HepG2 (cell line): ENCODE data around the gene HNRNPR. TPM values are rescaled to one million over a fixed set of nuclear protein-coding genes. Genes with fewer than 3 reads are reported as not detected.
A peak's percentile ranks its signal among the peaks of the same experiment; 100 is the strongest.

Experiments
- CEBPB ChIP-seq: IDR thresholded peaks from 2 replicates; pipeline ENCODE4 v1.6.1; 2011; ENCODE audit warnings: low read depth, low read length, improper control_type of control experiment, borderline replicate concordance
- FOXA3 ChIP-seq: IDR thresholded peaks from 2 replicates; pipeline ENCODE4 v1.6.1; 2016; ENCODE audit warnings: missing genetic modification reagents, missing compliant biosample characterization
- LCORL ChIP-seq, 2 experiments: fragments of 450-650 bp in 1 of 2; sonication (generic) in 1 of 2; formaldehyde crosslinking in 1 of 2; IDR thresholded peaks; 2 replicates each; pipeline versions ENCODE4 v1.5.0 to v1.6.1; 2017 to 2020; ENCODE audit warnings: antibody characterized with exemption in 1 of 2, missing genetic modification reagents in 1 of 2
- MXD4 ChIP-seq: IDR thresholded peaks from 2 replicates; pipeline ENCODE4 v1.6.1; 2016; ENCODE audit warnings: mild to moderate bottlenecking, missing biosample characterization, missing genetic modification reagents
- THAP7 ChIP-seq: sonication (generic); formaldehyde crosslinking; IDR thresholded peaks from 2 replicates; pipeline ENCODE4 v1.8.1; 2023; ENCODE audit warnings: mild to moderate bottlenecking, missing genetic modification reagents
- XBP1 ChIP-seq: sonication (generic); formaldehyde crosslinking; IDR thresholded peaks from 2 replicates; pipeline ENCODE4 v1.5.0; 2020; ENCODE audit warnings: missing genetic modification reagents
- ZC3H13 ChIP-seq: sonication (generic); formaldehyde crosslinking; IDR thresholded peaks from 2 replicates; pipeline ENCODE4 v1.8.1; 2023; ENCODE audit warnings: mild to moderate bottlenecking, missing genetic modification reagents, moderate library complexity
- ZFP36L2 ChIP-seq: sonication (generic); formaldehyde crosslinking; IDR thresholded peaks from 2 replicates; pipeline ENCODE4 v1.4.0; 2020; ENCODE audit warnings: missing genetic modification reagents
- ZMYM3 ChIP-seq: sonication (generic); formaldehyde crosslinking; IDR thresholded peaks from 2 replicates; pipeline ENCODE4 v1.5.1; 2020; ENCODE audit warnings: mild to moderate bottlenecking, missing genetic modification reagents
- ZNF282 ChIP-seq: fragments of 450-650 bp; IDR thresholded peaks from 2 replicates; pipeline ENCODE4 v1.6.1; 2018; ENCODE audit not compliant: partially characterized antibody
- ZNF34 ChIP-seq: sonication (generic); formaldehyde crosslinking; IDR thresholded peaks from 2 replicates; pipeline ENCODE4 v1.4.0; 2020; ENCODE audit warnings: mild to moderate bottlenecking, missing genetic modification reagents, borderline replicate concordance
- ZNF576 ChIP-seq: sonication (generic); formaldehyde crosslinking; IDR thresholded peaks from 2 replicates; pipeline ENCODE4 v1.4.0; 2020; ENCODE audit warnings: mild to moderate bottlenecking, missing genetic modification reagents
- ZNF597 ChIP-seq: sonication (generic); formaldehyde crosslinking; IDR thresholded peaks from 2 replicates; pipeline ENCODE4 v1.5.0; 2020; ENCODE audit warnings: missing genetic modification reagents
- ZNF674 ChIP-seq: sonication (generic); formaldehyde crosslinking; IDR thresholded peaks from 2 replicates; pipeline ENCODE4 v1.5.0; 2020; ENCODE audit warnings: low read depth, mild to moderate bottlenecking, missing genetic modification reagents
- ZNF703 ChIP-seq: sonication (generic); formaldehyde crosslinking; IDR thresholded peaks from 2 replicates; pipeline ENCODE4 v1.5.1; 2020; ENCODE audit warnings: missing genetic modification reagents, mild to moderate bottlenecking, moderate library complexity, borderline replicate concordance
- ZNF784 ChIP-seq: sonication (generic); formaldehyde crosslinking; IDR thresholded peaks from 2 replicates; pipeline ENCODE4 v1.5.1; 2020; ENCODE audit warnings: missing genetic modification reagents, mild to moderate bottlenecking, borderline replicate concordance
- polyA plus RNA-seq, 8 experiments: library from polyadenylated mRNA; depleted of rRNA in 3 of 8; stranded (reverse) in 7 of 8; unstranded in 1 of 8; fragments of >200 nt; fragmentation: Illumina TruSeq in 4 of 8; extraction: Trizol in 4 of 8; gene quantifications; 2 replicates each; pipeline versions ENCODE4 v1.2.1 to v1.2.3, GENCODE V29; 2011 to 2016; ENCODE audit warnings: low read depth in 4 of 8, missing spikeins in 1 of 8, mixed read lengths in 1 of 8; ENCODE audit not compliant: insufficient read depth in 1 of 8
- total RNA-seq, 5 experiments: library from RNA; depleted of rRNA; stranded (reverse); fragments of >200 nt; fragmentation: Illumina TruSeq; extraction: Trizol; gene quantifications; 2 replicates each; pipeline ENCODE4 v1.2.3, GENCODE V29; 2016; ENCODE audit warnings: low read depth in 1 of 5
- TF ChIP-seq, protein P1 (sequence below): sonication (generic); formaldehyde crosslinking; IDR thresholded peaks from 2 replicates; pipeline ENCODE4 v1.8.1; 2023; ENCODE audit warnings: missing genetic modification reagents, mild to moderate bottlenecking, borderline replicate concordance
- TF ChIP-seq, protein P2 (sequence below): IDR thresholded peaks from 2 replicates; pipeline ENCODE4 v1.6.1; 2016; ENCODE audit warnings: missing genetic modification reagents, missing compliant biosample characterization
- TF ChIP-seq, protein P3 (sequence below): sonication (generic); formaldehyde crosslinking; IDR thresholded peaks from 2 replicates; pipeline ENCODE4 v1.5.1; 2020; ENCODE audit warnings: mild to moderate bottlenecking, missing genetic modification reagents, borderline replicate concordance

Gene HNRNPR
- total and polyA plus RNA-seq, 2 of the 13 experiments (the other 11 are each of a cell fraction or from before 2014, with no cell fraction given) = 133 to 216 TPM

GRCh38 chr1:23368562-23369334 is 24.7 kb upstream of the HNRNPR start (continued):
- TF ChIP-seq LCORL (IDR thresholded peaks at IDR 0.05) (no peak), LCORL (CRISPR knock-in tag; IDR thresholded peaks at IDR 0.05) (peak; percentile 9; the same call in 1 of the 2 replicates), MXD4 (CRISPR knock-in tag) (no peak), ZFP36L2 (CRISPR knock-in tag) (no peak), ZNF282 (no peak), CEBPB (peak; percentile 84), ZNF34 (CRISPR knock-in tag) (0 out of 2 replicates have a peak, but pooled peaks have one; percentile 29), ZNF784 (CRISPR knock-in tag) (peak; percentile 51; the same call in 1 of the 2 replicates), FOXA3 (CRISPR knock-in tag) (no peak), ZNF597 (CRISPR knock-in tag) (no peak), XBP1 (CRISPR knock-in tag) (no peak), ZC3H13 (CRISPR knock-in tag) (peak; percentile 81), ZNF703 (CRISPR knock-in tag) (0 out of 2 replicates have a peak, but pooled peaks have one; percentile 56), ZNF576 (0 out of 2 replicates have a peak, but pooled peaks have one; percentile 7), THAP7 (CRISPR knock-in tag) (peak; percentile 49; the same call in 1 of the 2 replicates), ZMYM3 (CRISPR knock-in tag) (no peak), ZNF674 (CRISPR knock-in tag) (0 out of 2 replicates have a peak, but pooled peaks have one; percentile 52)
- TF ChIP-seq, protein P1, sequence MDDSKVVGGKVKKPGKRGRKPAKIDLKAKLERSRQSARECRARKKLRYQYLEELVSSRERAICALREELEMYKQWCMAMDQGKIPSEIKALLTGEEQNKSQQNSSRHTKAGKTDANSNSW (CRISPR knock-in tag) = no peak
- TF ChIP-seq, protein P2, sequence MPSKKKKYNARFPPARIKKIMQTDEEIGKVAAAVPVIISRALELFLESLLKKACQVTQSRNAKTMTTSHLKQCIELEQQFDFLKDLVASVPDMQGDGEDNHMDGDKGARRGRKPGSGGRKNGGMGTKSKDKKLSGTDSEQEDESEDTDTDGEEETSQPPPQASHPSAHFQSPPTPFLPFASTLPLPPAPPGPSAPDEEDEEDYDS (CRISPR knock-in tag) = peak; percentile 45; the same call in 1 of the 2 replicates
- TF ChIP-seq, protein P3, sequence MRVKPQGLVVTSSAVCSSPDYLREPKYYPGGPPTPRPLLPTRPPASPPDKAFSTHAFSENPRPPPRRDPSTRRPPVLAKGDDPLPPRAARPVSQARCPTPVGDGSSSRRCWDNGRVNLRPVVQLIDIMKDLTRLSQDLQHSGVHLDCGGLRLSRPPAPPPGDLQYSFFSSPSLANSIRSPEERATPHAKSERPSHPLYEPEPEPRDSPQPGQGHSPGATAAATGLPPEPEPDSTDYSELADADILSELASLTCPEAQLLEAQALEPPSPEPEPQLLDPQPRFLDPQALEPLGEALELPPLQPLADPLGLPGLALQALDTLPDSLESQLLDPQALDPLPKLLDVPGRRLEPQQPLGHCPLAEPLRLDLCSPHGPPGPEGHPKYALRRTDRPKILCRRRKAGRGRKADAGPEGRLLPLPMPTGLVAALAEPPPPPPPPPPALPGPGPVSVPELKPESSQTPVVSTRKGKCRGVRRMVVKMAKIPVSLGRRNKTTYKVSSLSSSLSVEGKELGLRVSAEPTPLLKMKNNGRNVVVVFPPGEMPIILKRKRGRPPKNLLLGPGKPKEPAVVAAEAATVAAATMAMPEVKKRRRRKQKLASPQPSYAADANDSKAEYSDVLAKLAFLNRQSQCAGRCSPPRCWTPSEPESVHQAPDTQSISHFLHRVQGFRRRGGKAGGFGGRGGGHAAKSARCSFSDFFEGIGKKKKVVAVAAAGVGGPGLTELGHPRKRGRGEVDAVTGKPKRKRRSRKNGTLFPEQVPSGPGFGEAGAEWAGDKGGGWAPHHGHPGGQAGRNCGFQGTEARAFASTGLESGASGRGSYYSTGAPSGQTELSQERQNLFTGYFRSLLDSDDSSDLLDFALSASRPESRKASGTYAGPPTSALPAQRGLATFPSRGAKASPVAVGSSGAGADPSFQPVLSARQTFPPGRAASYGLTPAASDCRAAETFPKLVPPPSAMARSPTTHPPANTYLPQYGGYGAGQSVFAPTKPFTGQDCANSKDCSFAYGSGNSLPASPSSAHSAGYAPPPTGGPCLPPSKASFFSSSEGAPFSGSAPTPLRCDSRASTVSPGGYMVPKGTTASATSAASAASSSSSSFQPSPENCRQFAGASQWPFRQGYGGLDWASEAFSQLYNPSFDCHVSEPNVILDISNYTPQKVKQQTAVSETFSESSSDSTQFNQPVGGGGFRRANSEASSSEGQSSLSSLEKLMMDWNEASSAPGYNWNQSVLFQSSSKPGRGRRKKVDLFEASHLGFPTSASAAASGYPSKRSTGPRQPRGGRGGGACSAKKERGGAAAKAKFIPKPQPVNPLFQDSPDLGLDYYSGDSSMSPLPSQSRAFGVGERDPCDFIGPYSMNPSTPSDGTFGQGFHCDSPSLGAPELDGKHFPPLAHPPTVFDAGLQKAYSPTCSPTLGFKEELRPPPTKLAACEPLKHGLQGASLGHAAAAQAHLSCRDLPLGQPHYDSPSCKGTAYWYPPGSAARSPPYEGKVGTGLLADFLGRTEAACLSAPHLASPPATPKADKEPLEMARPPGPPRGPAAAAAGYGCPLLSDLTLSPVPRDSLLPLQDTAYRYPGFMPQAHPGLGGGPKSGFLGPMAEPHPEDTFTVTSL (CRISPR knock-in tag) = no peak
